ENCODE measurements around the gene THBS2.

DNA sequence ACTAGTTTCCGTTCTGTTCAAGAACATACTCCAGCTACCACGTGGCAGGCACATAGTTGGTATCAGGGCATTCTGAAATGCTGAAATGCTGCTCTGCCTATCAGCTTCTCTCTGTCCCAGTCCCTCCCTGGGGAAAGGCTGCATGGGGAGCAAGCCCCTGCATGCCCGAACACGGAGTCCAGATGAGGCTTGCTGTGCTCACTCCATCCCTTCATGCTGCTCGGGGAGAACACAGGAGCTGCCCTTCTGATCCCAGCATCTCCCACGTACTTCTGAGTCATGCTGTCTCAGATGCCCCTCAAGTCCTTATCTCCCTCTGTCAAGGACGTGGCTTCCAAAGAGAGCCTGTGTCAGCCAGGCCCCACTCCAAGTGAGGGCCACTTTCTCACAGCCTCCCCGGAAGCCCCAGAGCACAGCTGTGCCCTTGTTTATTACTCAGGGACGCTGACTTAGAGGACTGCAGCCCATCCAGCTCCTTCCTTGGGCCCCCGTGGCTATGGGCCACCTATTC lies 29.4 kb downstream of the THBS2 start:
- TF ChIP-seq LEF1 (IDR thresholded peaks at IDR 0.05; ENCODE audit: borderline replicate concordance): no peak
- TF ChIP-seq ARNT (IDR thresholded peaks at IDR 0.05): no peak
- TF ChIP-seq ELF4 (IDR thresholded peaks at IDR 0.05): no peak
- TF ChIP-seq BHLHE40 (IDR thresholded peaks at IDR 0.05; ENCODE audit: borderline replicate concordance): no peak
- no peak for TF ChIP-seq SP1 (IDR thresholded peaks at IDR 0.05)
- TF ChIP-seq FOXK2 (IDR thresholded peaks at IDR 0.05): no peak
- TF ChIP-seq, protein P1, sequence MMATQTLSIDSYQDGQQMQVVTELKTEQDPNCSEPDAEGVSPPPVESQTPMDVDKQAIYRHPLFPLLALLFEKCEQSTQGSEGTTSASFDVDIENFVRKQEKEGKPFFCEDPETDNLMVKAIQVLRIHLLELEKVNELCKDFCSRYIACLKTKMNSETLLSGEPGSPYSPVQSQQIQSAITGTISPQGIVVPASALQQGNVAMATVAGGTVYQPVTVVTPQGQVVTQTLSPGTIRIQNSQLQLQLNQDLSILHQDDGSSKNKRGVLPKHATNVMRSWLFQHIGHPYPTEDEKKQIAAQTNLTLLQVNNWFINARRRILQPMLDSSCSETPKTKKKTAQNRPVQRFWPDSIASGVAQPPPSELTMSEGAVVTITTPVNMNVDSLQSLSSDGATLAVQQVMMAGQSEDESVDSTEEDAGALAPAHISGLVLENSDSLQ (IDR thresholded peaks at IDR 0.05): no peak
- TF ChIP-seq HDGF (IDR thresholded peaks at IDR 0.05; ENCODE audit: borderline replicate concordance): no peak
- TF ChIP-seq ZNF384 (IDR thresholded peaks at IDR 0.05): no peak
- TF ChIP-seq CTBP1 (IDR thresholded peaks at IDR 0.05; ENCODE audit: borderline replicate concordance): no peak
- TF ChIP-seq TARDBP (IDR thresholded peaks at IDR 0.05): no peak
- TF ChIP-seq SUZ12 (IDR thresholded peaks at IDR 0.05): no peak
- no peak for TF ChIP-seq L3MBTL2 (conservative IDR thresholded peaks at IDR 0.05)

Measured in HEK293T (cell line).